GM23248 (cell line): Measurements from ENCODE around the gene RNF152. TPM values are rescaled to one million over a fixed set of nuclear protein-coding genes. Genes with fewer than 3 reads are reported as not detected.

Experiments used
- DNase-seq: peaks from one replicate; pipeline ENCODE4 v3.0.0-alpha.2; 2015
- H2AFZ ChIP-seq: fragments of 200-600 bp; sonication (generic); 2 replicates; pipeline ENCODE4 v1.6.1; 2016; ENCODE audit warnings: antibody characterized with exemption
- H3F3A ChIP-seq: fragments of 200-600 bp; sonication (generic); 2 replicates; pipeline ENCODE4 v1.6.1; 2016; ENCODE audit warnings: mild to moderate bottlenecking, antibody characterized with exemption, mixed run types; ENCODE audit not compliant: insufficient read depth
- H3K27ac ChIP-seq: fragments of 200-600 bp; sonication (generic); 2 replicates; pipeline ENCODE4 v1.5.1; 2016; ENCODE audit warnings: mild to moderate bottlenecking
- H3K27me3 ChIP-seq: fragments of 200-600 bp; sonication (generic); replicated peaks from 2 replicates; pipeline ENCODE4 v1.6.1; 2016; ENCODE audit warnings: mild to moderate bottlenecking; ENCODE audit not compliant: insufficient read depth
- H3K36me3 ChIP-seq: fragments of 200-600 bp; sonication (generic); 2 replicates; pipeline ENCODE4 v1.6.1; 2016; ENCODE audit warnings: low read depth, mild to moderate bottlenecking
- H3K4me1 ChIP-seq: fragments of 200-600 bp; sonication (generic); 2 replicates; pipeline ENCODE4 v1.6.1; 2016; ENCODE audit warnings: mild to moderate bottlenecking; ENCODE audit not compliant: insufficient read depth
- H3K4me2 ChIP-seq: fragments of 200-600 bp; sonication (generic); one replicate; pipeline ENCODE4 v1.6.1; 2016; ENCODE audit warnings: mild to moderate bottlenecking; ENCODE audit not compliant: unreplicated experiment
- H3K4me3 ChIP-seq: fragments of 200-600 bp; sonication (generic); 2 replicates; pipeline ENCODE4 v1.5.1; 2016; ENCODE audit warnings: mild to moderate bottlenecking
- H3K79me2 ChIP-seq: fragments of 200-600 bp; sonication (generic); 2 replicates; pipeline ENCODE4 v1.6.1; 2016; ENCODE audit warnings: mild to moderate bottlenecking; ENCODE audit not compliant: insufficient read depth
- H3K9ac ChIP-seq: fragments of 200-600 bp; sonication (generic); 2 replicates; pipeline ENCODE4 v1.6.1; 2016; ENCODE audit warnings: mild to moderate bottlenecking
- H3K9me2 ChIP-seq: fragments of 200-600 bp; sonication (generic); 2 replicates; pipeline ENCODE4 v1.6.1; 2016; ENCODE audit warnings: mixed run types, mild to moderate bottlenecking, moderate library complexity; ENCODE audit not compliant: insufficient read depth
- H3K9me3 ChIP-seq: fragments of 200-600 bp; sonication (generic); one replicate; pipeline ENCODE4 v1.6.1; 2017; ENCODE audit warnings: low read depth
- H4K20me1 ChIP-seq: fragments of 200-600 bp; sonication (generic); 2 replicates; pipeline ENCODE4 v1.6.0; 2016; ENCODE audit not compliant: insufficient read depth
- EZH2 ChIP-seq: fragments of 200-600 bp; sonication (generic); IDR thresholded peaks from 2 replicates; pipeline ENCODE4 v1.6.1; 2018; ENCODE audit warnings: antibody characterized with exemption, mild to moderate bottlenecking; ENCODE audit not compliant: insufficient read depth, poor library complexity, severe bottlenecking
- EZH2phosphoT487 ChIP-seq: fragments of 200-600 bp; sonication (generic); IDR thresholded peaks from 2 replicates; pipeline ENCODE4 v1.6.1; 2018; ENCODE audit warnings: antibody characterized with exemption, moderate library complexity, mild to moderate bottlenecking, low read depth; ENCODE audit not compliant: insufficient read depth
- WGBS, 2 experiments: methylation state at CpG; one replicate each; pipeline ENCODE4 v1.1.6; 2015 to 2017; ENCODE audit warnings: low lambda C conversion rate in 2 of 2, low coverage in 1 of 2; ENCODE audit errors: missing lambda C conversion rate in 2 of 2; 5-methylcytosine and 5-hydroxymethylcytosine counted together
- in situ Hi-C: fragments of 300-500 bp; cut with MboI; formaldehyde crosslinking; loops from 2 replicates; pipeline ENCODE4 v1.15.0; 2020
- polyA plus RNA-seq: library from polyadenylated mRNA; unstranded; fragments of >200 nt; fragmentation: Nextera tagmentation; extraction: Ambion mirVana; gene quantifications from 2 replicates; pipeline ENCODE4 v1.2.1, GENCODE V29; 2016
- total RNA-seq: library from RNA; depleted of rRNA; stranded (reverse); fragments of >200 nt; shearing (Covaris generic); gene quantifications from 2 replicates; pipeline ENCODE4 v1.2.3, GENCODE V29; 2014

The RNF152 gene
- total and polyA plus RNA-seq, 2 experiments from 2014 or later, result 1.9 to 11.3 TPM

DNA sequence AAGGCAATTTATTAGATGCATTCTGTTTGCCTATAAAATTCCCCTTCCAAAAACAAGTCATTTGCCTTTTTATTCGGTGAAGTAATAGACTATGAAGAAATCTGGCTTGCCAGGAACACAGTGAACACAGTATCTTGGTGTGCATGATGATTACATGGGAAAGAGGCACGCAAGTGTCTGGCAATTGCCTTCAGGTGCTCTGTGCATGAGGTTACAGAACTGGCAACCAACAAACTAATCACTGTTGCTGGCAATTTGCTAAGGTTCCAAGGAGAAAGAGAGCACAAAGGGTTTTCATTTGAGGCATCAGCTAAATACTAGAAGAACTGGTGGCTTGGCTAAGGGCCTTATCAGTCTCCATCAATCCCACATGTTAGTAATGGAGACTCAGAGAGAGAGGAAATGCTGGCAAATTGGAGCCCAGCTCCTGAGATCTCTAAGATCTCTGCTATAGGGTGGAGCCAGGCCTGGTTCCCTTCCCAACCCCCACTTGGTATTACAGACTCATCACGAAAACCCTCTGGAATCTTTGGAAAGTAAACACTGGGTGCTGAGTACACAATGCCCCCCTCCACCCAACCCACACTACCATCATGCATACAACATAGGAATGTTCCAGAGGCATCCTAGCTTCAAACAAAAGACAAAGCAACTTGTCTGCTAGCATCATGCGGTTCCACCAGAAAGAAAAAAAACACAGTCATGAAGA lies 10.4 kb downstream of the RNF152 start:
- 39 to 40% methylated on average over 4 of the region's 4 CpGs for WGBS, 2 experiments
- in situ Hi-C loops, result no loop called here
- H3K27me3 ChIP-seq, result no peaks in the 10 kb centered on the region

DNA sequence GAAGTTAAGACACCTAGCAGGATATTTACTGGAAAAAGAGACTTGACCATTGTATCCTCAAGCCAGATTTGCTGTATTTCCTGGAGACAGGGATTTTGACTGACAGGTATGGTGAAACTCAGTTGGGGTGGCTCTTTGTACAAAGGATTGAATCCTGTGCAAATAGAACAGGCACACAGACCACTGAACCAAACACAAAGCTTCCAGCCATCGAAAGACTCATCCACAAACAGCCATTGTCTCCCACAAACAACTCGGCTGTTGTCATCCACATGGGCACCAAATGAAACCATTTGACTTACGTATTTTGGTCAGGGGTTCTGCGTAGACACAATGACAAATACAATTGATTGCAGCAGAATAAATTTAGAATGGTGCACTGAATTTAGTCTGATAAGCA lies 15.9 kb downstream of the RNF152 start:
- Histone ChIP-seq H3K9me2 (no peaks in the 10 kb centered on the region), H3K27ac (no peak overlapping the region), H3K79me2 (peaks cover 10% of the 10 kb centered on the region), H2AFZ (no peak overlapping the region), H3K4me2 (no peak overlapping the region), H3K9me3 (no peaks in the 10 kb centered on the region), H3K27me3 (no peaks in the 10 kb centered on the region), H3F3A (peaks cover 6% of the 10 kb centered on the region), H4K20me1 (no peaks in the 10 kb centered on the region), H3K9ac (no peak overlapping the region), H3K4me1 (peaks cover 3% of the 10 kb centered on the region), H3K4me3 (no peak overlapping the region), H3K36me3 (no peaks in the 10 kb centered on the region)
- DNase-seq, result no peak
- WGBS, 2 experiments, result 98% methylated on average over 4 of the region's 4 CpGs
- in situ Hi-C loops, result no loop called here
- TF ChIP-seq EZH2 (no peak), EZH2phosphoT487 (no peak)

More for the DNA sequence above, 10.4 kb downstream of the RNF152 start:
- H3K4me2 ChIP-seq, result peak overlapping the region; percentile 10
- peaks cover 14% of the 10 kb centered on the region for H3K4me1 ChIP-seq
- DNase-seq, result peak; percentile 73
- H4K20me1 ChIP-seq, result no peaks in the 10 kb centered on the region
- no peak overlapping the region for H3K4me3 ChIP-seq
- H3K27ac ChIP-seq, result peak overlapping the region; percentile 44
- H3F3A ChIP-seq, result peaks cover 24% of the 10 kb centered on the region
- H3K79me2 ChIP-seq, result peaks cover 14% of the 10 kb centered on the region
- no peaks in the 10 kb centered on the region for H3K36me3 ChIP-seq
- H3K9ac ChIP-seq, result no peak overlapping the region
- no peak for TF ChIP-seq EZH2
- no peak for TF ChIP-seq EZH2phosphoT487
- H3K9me3 ChIP-seq, result no peaks in the 10 kb centered on the region
- H2AFZ ChIP-seq, result peak overlapping the region; percentile 18; the same call in 1 of the 2 replicates
- no peaks in the 10 kb centered on the region for H3K9me2 ChIP-seq

DNA sequence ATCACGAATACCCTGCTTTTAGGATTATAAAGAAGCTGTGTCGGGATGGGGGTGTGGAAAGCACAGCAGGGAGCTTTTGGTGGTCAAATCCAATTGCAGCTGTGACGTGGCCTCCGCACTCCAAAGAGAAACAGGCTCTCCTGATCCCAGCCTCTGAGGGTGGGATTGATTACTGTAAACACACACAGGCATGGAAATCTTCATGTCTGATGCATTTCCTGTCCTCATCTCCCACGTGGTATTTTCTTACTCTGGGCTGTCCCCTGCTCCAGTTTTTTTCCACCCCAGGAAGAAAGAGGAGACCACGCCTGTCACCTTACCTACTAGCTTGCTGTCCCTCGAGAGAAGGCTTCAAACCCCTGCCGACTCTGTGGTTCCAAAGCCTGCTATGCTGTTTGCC lies 22.7 kb downstream of the RNF152 start:
- no peaks in the 10 kb centered on the region for H3K9me3 ChIP-seq
- H3F3A ChIP-seq, result peaks cover 4% of the 10 kb centered on the region; the same call in 1 of the 2 replicates
- peak; percentile 8 for DNase-seq
- no peak overlapping the region for H3K4me3 ChIP-seq
- no peaks in the 10 kb centered on the region for H3K27me3 ChIP-seq
- no peak overlapping the region for H2AFZ ChIP-seq
- no peak overlapping the region for H3K4me2 ChIP-seq
- H3K9me2 ChIP-seq, result no peaks in the 10 kb centered on the region
- no peaks in the 10 kb centered on the region for H4K20me1 ChIP-seq
- no peak overlapping the region for H3K9ac ChIP-seq
- no peak for TF ChIP-seq EZH2
- TF ChIP-seq EZH2phosphoT487, result no peak
- peaks cover 52% of the 10 kb centered on the region for H3K79me2 ChIP-seq
- no peaks in the 10 kb centered on the region for H3K36me3 ChIP-seq
- H3K4me1 ChIP-seq, result peaks cover 5% of the 10 kb centered on the region
- in situ Hi-C loops, result no loop called here
- no peak overlapping the region for H3K27ac ChIP-seq
- WGBS, 2 experiments, result 80 to 81% methylated on average over 8 of the region's 8 CpGs

DNA sequence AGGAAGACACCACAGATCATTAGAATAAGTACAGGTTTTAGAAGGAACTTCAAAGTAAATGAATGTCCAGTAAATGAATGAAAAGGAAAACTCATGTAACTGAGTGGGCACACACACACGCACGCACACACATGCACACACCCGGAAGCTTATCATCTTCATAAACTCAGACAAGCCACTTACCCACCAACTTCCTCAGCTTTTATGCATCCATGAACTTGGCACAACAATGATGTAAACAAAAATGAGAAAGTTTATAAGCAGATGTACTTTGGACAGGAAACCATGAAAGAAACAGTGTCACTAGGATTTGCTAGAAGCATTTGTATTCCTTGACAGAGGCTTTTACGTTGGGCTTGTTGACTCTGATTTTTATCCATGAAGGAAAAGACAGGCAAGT lies 23.2 kb downstream of the RNF152 start:
- Histone ChIP-seq H3F3A (peaks cover 4% of the 10 kb centered on the region; the same call in 1 of the 2 replicates), H3K9me3 (no peaks in the 10 kb centered on the region), H3K4me3 (no peak overlapping the region), H3K36me3 (no peaks in the 10 kb centered on the region), H3K9me2 (no peaks in the 10 kb centered on the region), H2AFZ (no peak overlapping the region), H4K20me1 (no peaks in the 10 kb centered on the region), H3K4me1 (peaks cover 8% of the 10 kb centered on the region), H3K27me3 (no peaks in the 10 kb centered on the region), H3K79me2 (peaks cover 54% of the 10 kb centered on the region), H3K4me2 (no peak overlapping the region), H3K9ac (no peak overlapping the region), H3K27ac (no peak overlapping the region)
- in situ Hi-C loops, result no loop called here
- 89 to 93% methylated on average over 4 of the region's 4 CpGs for WGBS, 2 experiments
- no peak for TF ChIP-seq EZH2phosphoT487
- no peak for TF ChIP-seq EZH2
- DNase-seq, result no peak
